ENCODE measurements around the gene IRF8.
"Not testable (repeated sequence)": the region's sequence is repeated elsewhere in the genome, so short reads cannot be mapped to it uniquely, and the experiment has no call there.

The IRF8 gene

DNA sequence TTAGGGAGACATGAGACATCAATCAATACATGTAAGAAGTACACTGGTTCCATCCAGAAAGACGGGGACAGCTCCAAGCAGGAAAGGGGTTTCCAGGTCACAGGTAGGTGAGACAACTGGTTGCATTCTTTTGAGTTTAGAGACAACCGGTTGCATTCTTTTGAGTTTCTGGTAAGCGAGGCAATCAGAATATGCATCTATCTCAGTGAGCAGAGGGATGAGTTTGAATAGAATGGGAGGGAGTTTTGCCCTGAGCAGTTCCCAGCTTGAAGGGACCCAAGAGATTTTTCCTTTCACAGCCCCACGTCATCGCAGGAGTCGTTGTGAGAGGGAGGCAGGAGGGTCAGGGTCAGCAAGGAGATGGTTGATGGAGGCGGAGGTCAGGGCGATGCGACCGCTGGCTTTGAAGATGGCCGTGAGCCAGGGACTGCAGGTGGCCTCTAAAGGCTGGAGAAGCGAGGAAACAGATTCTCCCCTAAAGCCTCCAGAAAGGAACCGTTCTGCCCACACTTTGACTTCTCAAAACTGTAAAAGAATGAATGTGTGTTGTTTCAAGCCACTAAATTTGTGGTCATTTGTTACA lies 36.5 kb downstream of the IRF8 start:
- DNase-seq (ENCODE audit: low read depth), result no peak

GRCh38 chr16:85935974-85936760 lies 37.2 kb downstream of the IRF8 start:
- DNase-seq (ENCODE audit: low read depth), result peak; percentile 47

DNA sequence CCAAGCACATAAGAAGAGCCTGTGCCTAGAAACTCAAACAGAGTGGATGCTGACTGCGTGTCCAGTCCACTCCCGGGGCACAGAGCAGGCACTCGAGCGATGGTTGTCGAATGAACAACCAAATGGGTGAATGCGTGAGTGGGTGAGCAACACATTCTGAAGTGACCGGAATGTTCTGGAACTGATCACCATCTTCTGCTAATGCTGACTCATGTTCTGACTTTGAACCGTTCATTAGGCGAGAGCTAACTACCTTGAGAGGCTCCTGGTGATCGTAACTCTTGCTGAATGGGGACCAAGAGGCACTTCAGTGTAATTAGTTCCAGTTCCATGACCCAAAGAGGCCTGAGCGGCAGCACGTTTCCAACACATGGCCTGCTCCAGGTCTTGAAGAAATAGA lies 37.9 kb downstream of the IRF8 start:
- DNase-seq (ENCODE audit: low read depth), result no peak

GRCh38 chr16:85940214-85940613 lies 41.3 kb downstream of the IRF8 start:
- DNase-seq (ENCODE audit: low read depth), result no peak

GRCh38 chr16:85941863-85942644 lies 43.1 kb downstream of the IRF8 start:
- no peak for DNase-seq (ENCODE audit: low read depth)

GRCh38 chr16:85942659-85943058 lies 43.7 kb downstream of the IRF8 start:
- not testable (repeated sequence) for DNase-seq (ENCODE audit: low read depth)

DNA sequence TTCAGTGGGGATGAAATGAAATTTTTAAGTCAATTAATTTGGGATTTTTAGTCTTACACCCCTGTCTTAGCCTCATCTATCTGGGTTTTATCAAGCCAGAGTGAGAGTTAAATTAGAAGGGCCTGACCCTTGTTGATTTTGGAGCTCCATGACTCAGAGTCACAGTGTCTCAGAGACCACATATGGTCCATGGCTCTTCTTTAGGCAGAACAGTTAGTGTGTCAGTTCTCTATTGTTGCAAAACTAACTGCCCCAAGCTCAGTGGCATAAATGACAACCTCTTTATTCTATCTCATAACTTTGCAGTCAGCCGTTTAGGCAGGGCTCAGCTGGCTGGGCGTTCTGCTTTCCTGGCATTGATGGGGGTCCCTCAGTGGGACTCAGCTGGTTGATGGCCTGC lies 44.7 kb downstream of the IRF8 start:
- DNase-seq (ENCODE audit: low read depth), result no peak

- no peak for DNase-seq (ENCODE audit: low read depth)
Measured at GRCh38 chr16:85944572-85945423, 45.8 kb downstream of the IRF8 start.

GRCh38 chr16:85945424-85945751 lies 46.4 kb downstream of the IRF8 start:
- no peak for DNase-seq (ENCODE audit: low read depth)

GRCh38 chr16:85946541-85947124 lies 47.7 kb downstream of the IRF8 start:
- no peak for DNase-seq (ENCODE audit: low read depth)

DNA sequence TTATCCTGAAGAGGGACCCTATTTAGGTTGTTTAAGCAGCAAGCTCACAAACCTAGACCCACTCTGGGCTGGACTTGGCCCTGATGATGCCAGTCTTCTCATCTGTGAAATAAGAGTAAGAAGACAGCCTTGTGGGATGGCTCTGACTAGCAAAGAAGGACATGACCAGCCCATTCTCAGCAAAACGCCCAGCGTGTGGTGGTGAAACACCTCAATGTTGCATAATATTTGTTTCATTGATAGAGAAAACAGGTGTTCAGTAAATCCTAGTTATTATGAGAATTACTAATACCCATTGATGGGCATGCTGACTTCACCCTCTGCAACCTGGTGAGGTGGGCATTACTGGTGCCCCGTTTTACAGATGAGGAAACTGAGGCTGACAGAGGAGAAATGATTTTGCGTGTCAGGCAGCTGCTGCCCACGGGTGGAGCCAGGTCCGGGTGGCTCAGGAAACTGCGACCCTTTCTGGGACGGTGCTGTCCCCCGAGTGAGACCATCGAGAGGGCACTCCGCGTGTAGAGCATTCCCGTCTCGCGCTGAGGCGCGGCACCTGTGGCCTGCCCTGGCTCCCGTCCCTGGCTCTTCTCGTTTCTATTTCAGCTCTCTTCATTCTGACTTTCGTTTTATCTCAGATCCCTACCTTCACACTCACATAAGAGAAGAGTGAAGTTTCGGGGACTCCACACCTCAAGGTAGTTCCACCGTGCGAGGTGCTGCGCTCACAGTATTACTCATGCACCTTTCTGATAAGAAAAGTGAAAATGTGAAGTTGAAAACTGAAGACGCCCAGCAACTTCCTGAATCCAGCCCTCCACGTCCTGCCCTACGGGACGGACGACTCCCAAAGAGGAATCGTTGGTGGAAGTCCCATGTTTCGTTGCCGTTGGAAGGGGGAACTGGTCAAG lies 48.5 kb downstream of the IRF8 start:
- DNase-seq (ENCODE audit: low read depth), result no peak

DNA sequence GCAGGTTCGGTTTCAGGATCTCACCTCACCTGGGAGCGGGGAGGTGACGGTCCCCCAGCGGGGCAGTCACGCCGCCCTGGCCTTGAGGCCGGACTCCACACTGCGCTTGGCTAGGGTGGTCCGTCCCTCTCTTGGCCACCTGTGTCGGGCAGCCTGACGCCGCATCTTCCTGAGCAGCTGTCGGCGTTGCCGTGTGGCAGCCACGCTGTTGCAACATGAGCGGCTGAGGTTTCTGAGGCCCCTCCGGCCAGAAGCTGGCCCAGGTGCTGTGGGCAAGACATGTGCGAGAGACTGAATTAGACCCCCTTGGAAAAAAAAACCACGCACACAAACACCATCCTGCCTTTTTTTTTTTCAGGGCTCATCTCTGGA lies 49.2 kb downstream of the IRF8 start:
- DNase-seq (ENCODE audit: low read depth), result no peak

GRCh38 chr16:85948616-85949265 lies 49.8 kb downstream of the IRF8 start:
- DNase-seq (ENCODE audit: low read depth), result no peak

DNA sequence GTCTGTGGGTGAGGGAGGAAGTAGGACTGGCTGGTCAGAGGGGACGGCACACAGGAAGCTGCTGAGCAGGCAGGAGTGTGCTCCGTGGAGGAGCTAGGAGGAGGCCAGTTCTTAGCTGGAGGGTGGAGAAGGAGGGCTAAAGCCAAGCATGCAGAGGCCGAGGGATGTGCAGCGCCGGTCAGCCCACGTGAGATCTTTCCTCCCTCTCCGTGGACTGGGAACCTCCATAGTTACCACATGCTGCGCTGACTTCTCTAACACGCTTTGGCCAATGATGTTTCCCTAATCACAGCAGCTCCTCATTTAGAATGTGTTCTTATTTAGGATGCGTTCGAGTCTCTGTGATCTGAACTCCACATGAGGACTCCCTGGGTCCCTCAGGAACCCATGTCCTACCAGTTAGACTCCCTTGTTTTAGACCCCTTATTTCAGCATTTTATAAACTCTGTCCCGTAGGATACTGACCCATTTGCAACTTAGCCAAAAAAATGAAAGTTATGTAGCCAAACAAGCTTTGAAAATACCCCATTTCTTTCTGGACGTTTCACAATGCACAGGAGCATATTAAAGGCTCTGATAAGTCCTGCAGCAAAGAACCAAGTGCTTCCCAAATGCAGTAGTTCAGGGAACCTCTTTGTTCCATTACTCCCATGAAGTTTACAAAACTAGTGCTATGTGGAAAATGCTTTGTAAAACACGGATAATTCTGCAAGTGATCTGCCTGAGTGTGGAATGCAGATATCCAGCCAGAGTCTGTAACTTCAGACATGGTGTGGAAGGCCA lies 51.4 kb downstream of the IRF8 start:
- DNase-seq (ENCODE audit: low read depth), result no peak

- DNase-seq (ENCODE audit: low read depth), result no peak
Measured at GRCh38 chr16:85952197-85952596, 53.2 kb downstream of the IRF8 start.

GRCh38 chr16:85952811-85953210 lies 53.8 kb downstream of the IRF8 start:
- no peak for DNase-seq (ENCODE audit: low read depth)

DNA sequence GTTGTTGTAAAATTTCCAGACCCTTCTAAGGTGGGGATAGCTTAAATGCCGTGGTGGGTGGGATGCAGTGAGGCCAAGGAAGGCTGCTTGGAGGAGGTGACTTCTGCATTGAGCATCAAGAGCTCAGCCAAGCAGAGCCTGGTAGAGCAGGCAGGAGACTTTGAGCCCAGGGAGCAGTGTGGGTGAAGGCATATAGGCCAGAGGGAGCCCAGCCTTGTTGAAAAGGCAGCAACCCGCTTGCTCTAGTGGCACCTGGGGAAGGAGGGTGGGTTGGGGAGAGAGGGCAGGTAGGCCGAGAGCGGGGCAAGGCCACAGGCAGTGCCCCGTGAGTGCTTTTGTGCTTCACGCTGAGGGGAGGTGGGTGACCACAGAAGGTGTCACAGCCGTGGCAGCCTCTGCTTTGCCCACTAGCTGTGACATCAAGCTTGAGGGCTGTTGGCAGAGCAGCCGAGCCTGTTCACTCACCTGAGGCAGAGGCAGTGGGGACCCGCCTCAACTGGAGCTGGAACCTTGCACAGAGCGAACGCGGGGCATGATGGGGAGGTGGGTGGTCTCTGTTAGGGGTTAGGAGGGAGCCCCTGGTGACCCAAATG lies 56.1 kb downstream of the IRF8 start:
- no peak for DNase-seq (ENCODE audit: low read depth)

DNA sequence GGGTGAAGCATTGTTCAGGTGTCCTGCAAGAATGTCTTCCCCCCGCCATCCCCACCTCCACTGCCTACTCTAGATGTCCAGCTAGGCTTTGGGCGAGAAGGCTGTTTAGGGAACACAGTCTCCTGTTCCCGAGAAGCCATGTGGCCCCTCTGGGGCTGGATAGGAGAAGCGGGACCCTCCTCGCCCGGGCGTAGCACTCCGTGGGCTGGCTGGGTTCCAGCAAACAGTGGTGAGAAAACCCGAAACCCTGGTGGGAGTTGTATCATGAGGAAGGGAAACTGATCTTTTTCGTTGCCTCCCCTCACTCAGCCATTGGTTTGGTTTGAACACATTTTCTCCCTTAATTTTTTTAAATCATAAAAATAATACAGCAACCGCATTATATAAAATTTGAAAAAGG lies 56.6 kb downstream of the IRF8 start:
- DNase-seq (ENCODE audit: low read depth), result no peak

DNA sequence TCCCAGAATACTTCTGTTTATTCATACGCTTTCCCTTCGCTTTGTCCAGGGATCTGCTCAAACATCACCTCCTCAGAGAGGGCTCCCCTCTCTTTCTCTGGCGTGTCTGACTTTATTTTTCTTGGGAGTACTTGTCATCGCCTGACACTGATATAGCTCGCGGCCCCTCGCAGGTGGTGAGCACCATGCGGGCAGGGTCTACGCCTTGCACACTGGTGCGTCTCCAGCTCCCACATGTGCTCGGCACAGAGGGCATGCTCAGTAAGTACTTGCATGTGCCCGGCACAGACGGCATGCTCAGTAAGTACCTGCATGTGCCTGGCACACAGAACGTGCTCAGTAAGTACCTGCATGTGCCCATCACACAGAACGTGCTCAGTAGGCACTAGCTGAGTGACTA lies 57.5 kb downstream of the IRF8 start:
- no peak for DNase-seq (ENCODE audit: low read depth)
